Measurements from ENCODE around the gene EZH2. TPM values are rescaled to one million over a fixed set of nuclear protein-coding genes. Genes with fewer than 3 reads are reported as not detected.

Gene EZH2
- total and polyA plus RNA-seq, 2 donors (not counting 3 experiments of a cell fraction or from before 2014, with no cell fraction given), result 16.9 to 33.4 TPM

DNA sequence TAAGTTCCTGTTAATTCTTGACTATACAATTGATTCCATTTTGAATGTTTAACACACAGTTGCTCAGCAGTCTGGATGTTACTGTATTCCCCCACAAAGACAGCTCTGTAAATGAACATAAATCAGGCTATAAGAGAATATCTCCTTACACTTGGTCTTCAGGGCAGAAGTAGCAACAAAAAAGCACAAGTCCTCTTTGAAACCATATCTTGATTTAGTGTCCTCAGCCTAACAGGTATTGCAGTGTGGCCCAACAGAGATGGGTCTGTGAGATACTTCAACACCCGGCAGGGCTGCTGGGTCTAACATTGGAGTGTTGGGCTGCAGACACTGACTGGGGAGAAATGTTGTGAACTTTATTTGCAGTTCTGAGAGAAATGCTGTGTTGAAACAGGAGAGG is 109.6 kb downstream of the EZH2 start:
- H2AFZ ChIP-seq (ENCODE audit: low read depth, low read length), result no peak overlapping the region
- H3K79me2 ChIP-seq (ENCODE audit: control insufficient read depth, insufficient read depth, low read length), result peaks cover 4% of the 10 kb centered on the region
- POLR2A ChIA-PET, result no interaction called here
- no peak overlapping the region for H3K27ac ChIP-seq (ENCODE audit: insufficient read depth, low read depth, low read length)
- DNase-seq (ENCODE audit: low read depth, low spot score) (no peak), FAIRE-seq (no peak)
- H3K36me3 ChIP-seq (ENCODE audit: control insufficient read depth in 2 of 2, extremely low read depth in 1 of 2, insufficient read depth in 2 of 2, low read length in 2 of 2), result peaks cover 0 to 5% of the 10 kb centered on the region in 2 experiments
- peaks cover 10% of the 10 kb centered on the region for H3K4me1 ChIP-seq (ENCODE audit: control insufficient read depth, extremely low read depth, insufficient read depth, low read length)
- CTCF ChIA-PET, result interaction anchor here (0.9 to 2.1 kb wide), 4 partner anchors 9 to 199 kb away, joined by 3 to 7 read pairs (median 4); no protein-coding TSS in a partner anchor
- dilution Hi-C loops (cut with MboI; ENCODE audit: extremely low pct_ligation_motif_present, low sequenced_read_pairs) (no loop called here), intact Hi-C loops (cut with micrococcal nuclease) (loop anchor here (10.0 kb wide), 1 partner anchor 200 kb away; no protein-coding TSS in a partner anchor)
- H4K20me1 ChIP-seq (replicated peaks; ENCODE audit: control insufficient read depth, extremely low read depth, insufficient read depth, low read length), result no peaks in the 10 kb centered on the region
- H3K4me2 ChIP-seq (ENCODE audit: insufficient read depth, low read length), result no peak overlapping the region
- H3K9ac ChIP-seq (replicated peaks; ENCODE audit: extremely low read depth, insufficient read depth, low read length), result no peak overlapping the region
- no peaks in the 10 kb centered on the region for H3K27me3 ChIP-seq (ENCODE audit: control insufficient read depth in 2 of 2, insufficient read depth in 2 of 2, low read length in 2 of 2)
- no peak overlapping the region for H3K4me3 ChIP-seq (replicated peaks in 1 of 3; ENCODE audit: insufficient read depth in 1 of 3, low read depth in 1 of 3, low read length in 3 of 3)
- BruUV-seq (replicated peaks), result no TSS peak
- no peaks in the 10 kb centered on the region for H3K9me1 ChIP-seq (replicated peaks; ENCODE audit: control insufficient read depth, extremely low read depth, insufficient read depth, low read length)
- no peaks in the 10 kb centered on the region for H3K9me3 ChIP-seq (replicated peaks; ENCODE audit: control insufficient read depth, insufficient read depth, low read length)
- TF ChIP-seq, protein P1, sequence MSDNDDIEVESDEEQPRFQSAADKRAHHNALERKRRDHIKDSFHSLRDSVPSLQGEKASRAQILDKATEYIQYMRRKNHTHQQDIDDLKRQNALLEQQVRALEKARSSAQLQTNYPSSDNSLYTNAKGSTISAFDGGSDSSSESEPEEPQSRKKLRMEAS (IDR thresholded peaks at IDR 0.05; ENCODE audit: insufficient read depth, insufficient read length), result no peak
- TF ChIP-seq MYC (IDR thresholded peaks at IDR 0.05; ENCODE audit: low read depth, low read length) (no peak), JUN (IDR thresholded peaks at IDR 0.05; ENCODE audit: borderline replicate concordance, insufficient read depth, insufficient read length, low read depth) (no peak), POLR2A (IDR thresholded peaks at IDR 0.05; ENCODE audit: low read depth, low read length) (no peak), EZH2 (IDR thresholded peaks at IDR 0.05; ENCODE audit: borderline replicate concordance, low read depth, low read length, severe bottlenecking) (no peak), FOS (IDR thresholded peaks at IDR 0.05; ENCODE audit: borderline replicate concordance, insufficient read depth, low read length) (no peak), POLR2AphosphoS5 (IDR thresholded peaks at IDR 0.05; ENCODE audit: insufficient read depth, low read depth, low read length) (no peak), GATA2 (IDR thresholded peaks at IDR 0.05; ENCODE audit: insufficient read depth, insufficient read length, low read depth, low read length) (no peak)
- TF ChIP-seq, protein P2, sequence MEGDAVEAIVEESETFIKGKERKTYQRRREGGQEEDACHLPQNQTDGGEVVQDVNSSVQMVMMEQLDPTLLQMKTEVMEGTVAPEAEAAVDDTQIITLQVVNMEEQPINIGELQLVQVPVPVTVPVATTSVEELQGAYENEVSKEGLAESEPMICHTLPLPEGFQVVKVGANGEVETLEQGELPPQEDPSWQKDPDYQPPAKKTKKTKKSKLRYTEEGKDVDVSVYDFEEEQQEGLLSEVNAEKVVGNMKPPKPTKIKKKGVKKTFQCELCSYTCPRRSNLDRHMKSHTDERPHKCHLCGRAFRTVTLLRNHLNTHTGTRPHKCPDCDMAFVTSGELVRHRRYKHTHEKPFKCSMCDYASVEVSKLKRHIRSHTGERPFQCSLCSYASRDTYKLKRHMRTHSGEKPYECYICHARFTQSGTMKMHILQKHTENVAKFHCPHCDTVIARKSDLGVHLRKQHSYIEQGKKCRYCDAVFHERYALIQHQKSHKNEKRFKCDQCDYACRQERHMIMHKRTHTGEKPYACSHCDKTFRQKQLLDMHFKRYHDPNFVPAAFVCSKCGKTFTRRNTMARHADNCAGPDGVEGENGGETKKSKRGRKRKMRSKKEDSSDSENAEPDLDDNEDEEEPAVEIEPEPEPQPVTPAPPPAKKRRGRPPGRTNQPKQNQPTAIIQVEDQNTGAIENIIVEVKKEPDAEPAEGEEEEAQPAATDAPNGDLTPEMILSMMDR (IDR thresholded peaks at IDR 0.05; ENCODE audit: extremely low read depth in 1 of 2, insufficient read depth in 1 of 2, low read depth in 1 of 2, low read length in 2 of 2), result no peak
